ENCODE measurements around the gene ALDH1L2.
"Not testable (repeated sequence)": the region's sequence is repeated elsewhere in the genome, so short reads cannot be mapped to it uniquely, and the experiment has no call there.

ALDH1L2 gene

GRCh38 chr12:105084251-105085250, at the start of gene ALDH1L2:
TSS of gene ALDH1L2 (minus strand) at chr12:105084458. CDS start at chr12:105084436, 22 bp downstream.
- DNase-seq = peak; percentile 59

GRCh38 chr12:105120551-105120950, 36.3 kb upstream of the ALDH1L2 start:
- DNase-seq = no peak

- no peak for DNase-seq
These were observed 32.7 kb upstream of the ALDH1L2 start for GRCh38 chr12:105116969-105117368.

- no peak for DNase-seq
These were observed 28.8 kb upstream of the ALDH1L2 start for GRCh38 chr12:105113094-105113493.

- DNase-seq = no peak
These were observed 26.6 kb upstream of the ALDH1L2 start for GRCh38 chr12:105110851-105111250.

GRCh38 chr12:105109465-105110212, 25.4 kb upstream of the ALDH1L2 start:
- no peak for DNase-seq

GRCh38 chr12:105107494-105108371, 23.5 kb upstream of the ALDH1L2 start, which contains the start of gene WASHC4:
TSS of gene WASHC4 (plus strand) at chr12:105107731. CDS start at chr12:105107801, 70 bp downstream.
- DNase-seq = peak; percentile 95

GRCh38 chr12:105107171-105107493, 22.9 kb upstream of the ALDH1L2 start:
- no peak for DNase-seq

GRCh38 chr12:105106621-105107020, 22.4 kb upstream of the ALDH1L2 start:
- no peak for DNase-seq

GRCh38 chr12:105104762-105105161, 20.5 kb upstream of the ALDH1L2 start:
- no peak for DNase-seq

GRCh38 chr12:105102673-105103072, 18.4 kb upstream of the ALDH1L2 start:
- no peak for DNase-seq

GRCh38 chr12:105100998-105101397, 16.7 kb upstream of the ALDH1L2 start:
- DNase-seq = no peak

- no peak for DNase-seq
These were observed 16.1 kb upstream of the ALDH1L2 start for GRCh38 chr12:105100207-105100985.

GRCh38 chr12:105099356-105099755, 15.1 kb upstream of the ALDH1L2 start:
- DNase-seq = no peak

GRCh38 chr12:105095338-105095737, 11.1 kb upstream of the ALDH1L2 start:
- not testable (repeated sequence) for DNase-seq

- DNase-seq = no peak
These were observed 8.1 kb upstream of the ALDH1L2 start for GRCh38 chr12:105092336-105092735.

- DNase-seq = no peak
These were observed 7.4 kb upstream of the ALDH1L2 start for GRCh38 chr12:105091476-105092206.

- no peak for DNase-seq
These were observed 6.1 kb upstream of the ALDH1L2 start for GRCh38 chr12:105090361-105090760.

GRCh38 chr12:105089817-105090216, 5.6 kb upstream of the ALDH1L2 start:
- DNase-seq = no peak

GRCh38 chr12:105085501-105085900, 1.2 kb upstream of the ALDH1L2 start:
- DNase-seq = no peak

- no peak for DNase-seq
These were observed 630 bp downstream of the ALDH1L2 start for GRCh38 chr12:105083551-105084105.

Data from activated CD4-positive, CD25-positive, alpha-beta regulatory T cell treated with anti-CD3 and anti-CD28 coated beads, Interleukin-2, amount 50 U/mL, for 72 hours (primary cell).